NCI-H774 (cell line): Measurements from ENCODE around the gene TRPM4.
"Not testable (repeated sequence)": the region's sequence is repeated elsewhere in the genome, so short reads cannot be mapped to it uniquely, and the experiment has no call there.

Source experiments
- DNase-seq: peaks from one replicate; lab custom pipeline; 2025; lab: John Stamatoyannopoulos, UW

The TRPM4 gene

GRCh38 chr19:49151267-49152118 is 6.1 kb upstream of the TRPM4 start:
- peak; percentile 81 for DNase-seq

- no peak for DNase-seq
Observed at GRCh38 chr19:49152119-49152550, 5.5 kb upstream of the TRPM4 start.

GRCh38 chr19:49153167-49153809 is 4.3 kb upstream of the TRPM4 start:
- DNase-seq, result no peak

- no peak for DNase-seq
Observed at GRCh38 chr19:49154279-49154678, 3.3 kb upstream of the TRPM4 start.

- no peak for DNase-seq
Observed at GRCh38 chr19:49155005-49155819, 2.4 kb upstream of the TRPM4 start, which contains the start of gene HRC. TSS of gene HRC (minus strand) at chr19:49155396. CDS start at chr19:49155237, 159 bp downstream.

GRCh38 chr19:49155820-49156346 is 1.7 kb upstream of the TRPM4 start:
- DNase-seq, result no peak

GRCh38 chr19:49160450-49161189 is 3.0 kb downstream of the TRPM4 start:
- no peak for DNase-seq

- no peak for DNase-seq
Observed at GRCh38 chr19:49161987-49162386, 4.4 kb downstream of the TRPM4 start.

GRCh38 chr19:49165111-49165750 is 7.6 kb downstream of the TRPM4 start:
- peak; percentile 16 for DNase-seq

GRCh38 chr19:49165865-49166301 is 8.3 kb downstream of the TRPM4 start:
- no peak for DNase-seq

GRCh38 chr19:49167857-49168409 is 10.3 kb downstream of the TRPM4 start:
- DNase-seq, result no peak

- no peak for DNase-seq
Observed at GRCh38 chr19:49168421-49168820, 10.8 kb downstream of the TRPM4 start.

GRCh38 chr19:49173198-49173597 is 15.6 kb downstream of the TRPM4 start:
- DNase-seq, result no peak

- no peak for DNase-seq
Observed at GRCh38 chr19:49180659-49181058, 23.1 kb downstream of the TRPM4 start.

GRCh38 chr19:49182010-49182847 is 24.6 kb downstream of the TRPM4 start:
- not testable (repeated sequence) for DNase-seq

GRCh38 chr19:49182848-49183375 is 25.3 kb downstream of the TRPM4 start:
- DNase-seq, result no peak

- DNase-seq, result no peak
Observed at GRCh38 chr19:49186108-49186507, 28.5 kb downstream of the TRPM4 start.

- DNase-seq, result no peak
Observed at GRCh38 chr19:49188626-49189200, 31.1 kb downstream of the TRPM4 start.

GRCh38 chr19:49189259-49189658 is 31.7 kb downstream of the TRPM4 start:
- DNase-seq, result no peak
